ENCODE results near the gene TMEM61.
"Not testable (repeated sequence)": the region's sequence is repeated elsewhere in the genome, so short reads cannot be mapped to it uniquely, and the experiment has no call there.

Gene TMEM61

GRCh38 chr1:55001311-55001710 is 20.9 kb downstream of the TMEM61 start:
- no peak for DNase-seq (ENCODE audit: low read depth in 2 of 2)

- no peak for DNase-seq (ENCODE audit: low read depth in 2 of 2)
These were observed 22.3 kb downstream of the TMEM61 start for GRCh38 chr1:55002686-55003085.

GRCh38 chr1:55005351-55006140 is 25.1 kb downstream of the TMEM61 start:
- DNase-seq (ENCODE audit: low read depth in 2 of 2), result no peak

GRCh38 chr1:55006931-55007330 is 26.5 kb downstream of the TMEM61 start:
- DNase-seq (ENCODE audit: low read depth in 2 of 2), result no peak

GRCh38 chr1:55007625-55008024 is 27.2 kb downstream of the TMEM61 start:
- DNase-seq (ENCODE audit: low read depth in 2 of 2), result peak; percentile 16 to 23

GRCh38 chr1:55010194-55010886 is 29.9 kb downstream of the TMEM61 start:
- DNase-seq (ENCODE audit: low read depth in 2 of 2), result no peak

GRCh38 chr1:55010887-55011217 is 30.4 kb downstream of the TMEM61 start:
- DNase-seq (ENCODE audit: low read depth in 2 of 2), result no peak

- no peak for DNase-seq (ENCODE audit: low read depth in 2 of 2)
These were observed 32.2 kb downstream of the TMEM61 start for GRCh38 chr1:55012661-55013060.

- no peak for DNase-seq (ENCODE audit: low read depth in 2 of 2)
These were observed 34.7 kb downstream of the TMEM61 start for GRCh38 chr1:55015123-55015522.

GRCh38 chr1:55015731-55016620 is 35.5 kb downstream of the TMEM61 start:
- no peak for DNase-seq (ENCODE audit: low read depth in 2 of 2)

GRCh38 chr1:55018395-55018794 is 38.0 kb downstream of the TMEM61 start:
- DNase-seq (ENCODE audit: low read depth in 2 of 2), result no peak

GRCh38 chr1:55021942-55022546 is 41.6 kb downstream of the TMEM61 start:
- peak; percentile 41 to 49 for DNase-seq (ENCODE audit: low read depth in 2 of 2)

- not testable (repeated sequence) for DNase-seq (ENCODE audit: low read depth in 2 of 2)
These were observed 43.7 kb downstream of the TMEM61 start for GRCh38 chr1:55024163-55024562.

GRCh38 chr1:55026682-55027081 is 46.3 kb downstream of the TMEM61 start:
- not testable (repeated sequence) for DNase-seq (ENCODE audit: low read depth in 2 of 2)

- DNase-seq (ENCODE audit: low read depth in 2 of 2), result not testable (repeated sequence)
These were observed 50.7 kb downstream of the TMEM61 start for GRCh38 chr1:55031098-55031497.

- DNase-seq (ENCODE audit: low read depth in 2 of 2), result no peak
These were observed 52.8 kb downstream of the TMEM61 start for GRCh38 chr1:55033265-55033614.

- no peak for DNase-seq (ENCODE audit: low read depth in 2 of 2)
These were observed 54.2 kb downstream of the TMEM61 start for GRCh38 chr1:55034476-55035133.

- DNase-seq (ENCODE audit: low read depth in 2 of 2), result no peak
These were observed 55.5 kb downstream of the TMEM61 start for GRCh38 chr1:55035904-55036303.

- no peak for DNase-seq (ENCODE audit: low read depth in 2 of 2)
These were observed 57.5 kb downstream of the TMEM61 start for GRCh38 chr1:55037733-55038551.

GRCh38 chr1:55038552-55038838 is 58.1 kb downstream of the TMEM61 start:
- no peak for DNase-seq (ENCODE audit: low read depth in 2 of 2)

- no peak for DNase-seq (ENCODE audit: low read depth in 2 of 2)
These were observed 58.5 kb downstream of the TMEM61 start for GRCh38 chr1:55038974-55039341.
